ENCODE data around the gene PUS7. TPM values are rescaled to one million over a fixed set of nuclear protein-coding genes. Genes with fewer than 3 reads are reported as not detected.
"Not testable (repeated sequence)": the region's sequence is repeated elsewhere in the genome, so short reads cannot be mapped to it uniquely, and the experiment has no call there.

The PUS7 gene
- total RNA-seq, 1 experiment from 2014 or later = 39.0 TPM

- H3K4me2 ChIP-seq (ENCODE audit: low read length); RAD21 ChIA-PET (ENCODE audit: low non-redundant PET in 1 of 2, low total read pairs in 2 of 2, uncharacterized antibody in 2 of 2, unreplicated experiment in 2 of 2); BruUV-seq (replicated peaks); H4K20me1 ChIP-seq (ENCODE audit: insufficient read depth); intact Hi-C loops (cut with micrococcal nuclease); H3K36me3 ChIP-seq (ENCODE audit: control insufficient read depth in 1 of 2, insufficient read depth in 2 of 2, low read length in 2 of 2); POLR2A ChIA-PET; ATAC-seq; H2AFZ ChIP-seq (ENCODE audit: low read depth, low read length, poor library complexity, severe bottlenecking); H3K4me3 ChIP-seq (replicated peaks in 1 of 2; ENCODE audit: low read depth in 1 of 2, low read length in 2 of 2); H3K9me3 ChIP-seq (ENCODE audit: control insufficient read depth in 1 of 2, insufficient read depth in 1 of 2, low read depth in 1 of 2, low read length in 2 of 2); H3K9me2 ChIP-seq (ENCODE audit: insufficient read depth); DNase-seq (ENCODE audit: low read depth, low spot score); H3K27ac ChIP-seq (ENCODE audit: low read depth, low read length); H3K27me3 ChIP-seq (ENCODE audit: insufficient read depth, low read length); CTCF ChIA-PET; H3K9ac ChIP-seq (ENCODE audit: low read length): not testable (repeated sequence)
- Histone ChIP-seq H3K4me1 (ENCODE audit: control insufficient read depth in 1 of 2, insufficient read depth in 2 of 2, low read length in 2 of 2) (peaks cover 7 to 12% of the 10 kb centered on the region in 2 experiments; a peak in 3 of 4 replicates), H3K79me2 (ENCODE audit: insufficient read depth, low read length) (peaks cover 23% of the 10 kb centered on the region)
These were observed 2.4 kb upstream of the PUS7 start for GRCh38 chr7:105524423-105524822.

DNA sequence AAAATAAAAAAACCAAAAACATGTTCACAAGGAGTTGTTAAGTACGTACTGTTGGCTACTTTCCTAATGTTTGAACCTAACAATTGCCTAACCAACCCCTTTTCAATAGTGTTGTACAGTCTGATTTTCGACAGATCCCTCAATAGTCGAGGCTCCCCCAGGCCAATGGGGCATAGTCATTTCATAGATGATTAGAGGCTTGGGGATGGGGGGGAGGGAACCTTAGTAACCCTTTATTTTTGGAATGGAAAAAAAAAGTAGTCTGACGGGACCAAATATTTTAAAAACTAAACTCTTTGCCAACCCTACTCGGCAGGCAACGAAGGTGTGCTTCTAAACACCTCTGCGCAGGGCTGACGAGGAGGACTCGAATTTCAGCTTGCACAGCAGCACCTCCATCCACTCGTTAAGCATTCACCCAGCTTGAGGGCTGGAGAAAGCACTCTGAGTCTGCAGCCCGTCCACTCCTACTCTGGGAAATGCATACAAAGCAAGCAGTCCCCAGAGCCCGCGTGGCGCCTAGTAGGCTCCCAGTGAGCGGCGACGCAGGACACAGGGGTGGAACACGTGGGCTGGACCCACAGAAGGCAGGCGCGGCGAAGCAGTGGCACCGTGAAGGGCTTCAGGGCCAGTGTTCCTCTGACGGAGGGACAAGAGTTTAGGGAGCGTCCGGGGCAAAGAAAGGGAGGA, 899 bp downstream of the PUS7 start:
- H3K4me1 ChIP-seq (ENCODE audit: control insufficient read depth in 1 of 2, insufficient read depth in 2 of 2, low read length in 2 of 2) = peaks cover 7 to 12% of the 10 kb centered on the region in 2 experiments; a peak in 3 of 4 replicates
- peaks cover 56% of the 10 kb centered on the region for H3K79me2 ChIP-seq (ENCODE audit: insufficient read depth, low read length)
- ChIA-PET CTCF (no interaction called here), POLR2A (no interaction called here), RAD21 (ENCODE audit: low non-redundant PET in 1 of 2, low total read pairs in 2 of 2, uncharacterized antibody in 2 of 2, unreplicated experiment in 2 of 2) (no interaction called here)
- ATAC-seq = peak; percentile 41
- TF ChIP-seq, protein P1, sequence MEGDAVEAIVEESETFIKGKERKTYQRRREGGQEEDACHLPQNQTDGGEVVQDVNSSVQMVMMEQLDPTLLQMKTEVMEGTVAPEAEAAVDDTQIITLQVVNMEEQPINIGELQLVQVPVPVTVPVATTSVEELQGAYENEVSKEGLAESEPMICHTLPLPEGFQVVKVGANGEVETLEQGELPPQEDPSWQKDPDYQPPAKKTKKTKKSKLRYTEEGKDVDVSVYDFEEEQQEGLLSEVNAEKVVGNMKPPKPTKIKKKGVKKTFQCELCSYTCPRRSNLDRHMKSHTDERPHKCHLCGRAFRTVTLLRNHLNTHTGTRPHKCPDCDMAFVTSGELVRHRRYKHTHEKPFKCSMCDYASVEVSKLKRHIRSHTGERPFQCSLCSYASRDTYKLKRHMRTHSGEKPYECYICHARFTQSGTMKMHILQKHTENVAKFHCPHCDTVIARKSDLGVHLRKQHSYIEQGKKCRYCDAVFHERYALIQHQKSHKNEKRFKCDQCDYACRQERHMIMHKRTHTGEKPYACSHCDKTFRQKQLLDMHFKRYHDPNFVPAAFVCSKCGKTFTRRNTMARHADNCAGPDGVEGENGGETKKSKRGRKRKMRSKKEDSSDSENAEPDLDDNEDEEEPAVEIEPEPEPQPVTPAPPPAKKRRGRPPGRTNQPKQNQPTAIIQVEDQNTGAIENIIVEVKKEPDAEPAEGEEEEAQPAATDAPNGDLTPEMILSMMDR (IDR thresholded peaks at IDR 0.05 in 2 of 3, conservative IDR thresholded peaks at IDR 0.05 in 1 of 3; ENCODE audit: borderline replicate concordance in 1 of 3, insufficient read depth in 1 of 3, low read depth in 2 of 3, low read length in 2 of 3) = no peak
- TF ChIP-seq REST (IDR thresholded peaks at IDR 0.05; ENCODE audit: low read depth) (no peak), YY1 (IDR thresholded peaks at IDR 0.05; ENCODE audit: extremely low read depth, insufficient replicate concordance, low read depth, low read length) (no peak), ZNF274 (IDR thresholded peaks at IDR 0.05; ENCODE audit: low read depth, low read length) (no peak), POLR2AphosphoS5 (IDR thresholded peaks at IDR 0.05; ENCODE audit: low read depth, low read length) (no peak), JUND (IDR thresholded peaks at IDR 0.05) (no peak), EGR1 (IDR thresholded peaks at IDR 0.05; ENCODE audit: low read depth) (no peak)
- TF ChIP-seq, protein P2, sequence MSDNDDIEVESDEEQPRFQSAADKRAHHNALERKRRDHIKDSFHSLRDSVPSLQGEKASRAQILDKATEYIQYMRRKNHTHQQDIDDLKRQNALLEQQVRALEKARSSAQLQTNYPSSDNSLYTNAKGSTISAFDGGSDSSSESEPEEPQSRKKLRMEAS (IDR thresholded peaks at IDR 0.05) = peak; percentile 82
- H3K4me3 ChIP-seq (replicated peaks in 1 of 2; ENCODE audit: low read depth in 1 of 2, low read length in 2 of 2) = peak overlapping the region; percentile 77 to 95
- no peaks in the 10 kb centered on the region for H3K9me3 ChIP-seq (ENCODE audit: control insufficient read depth in 1 of 2, insufficient read depth in 1 of 2, low read depth in 1 of 2, low read length in 2 of 2)
- H4K20me1 ChIP-seq (ENCODE audit: insufficient read depth) = peaks cover 6% of the 10 kb centered on the region; the same call in 1 of the 2 replicates
- peaks cover 4 to 7% of the 10 kb centered on the region in 2 experiments; a peak in 2 of 4 replicates for H3K36me3 ChIP-seq (ENCODE audit: control insufficient read depth in 1 of 2, insufficient read depth in 2 of 2, low read length in 2 of 2)
- no TSS peak for BruUV-seq (replicated peaks)
- no peaks in the 10 kb centered on the region for H3K27me3 ChIP-seq (ENCODE audit: insufficient read depth, low read length)
- no peak for DNase-seq (ENCODE audit: low read depth, low spot score)
- no peaks in the 10 kb centered on the region for H3K9me2 ChIP-seq (ENCODE audit: insufficient read depth)
- H3K27ac ChIP-seq (ENCODE audit: low read depth, low read length) = peak overlapping the region; percentile 81
- intact Hi-C loops (cut with micrococcal nuclease) = no loop called here
- H2AFZ ChIP-seq (ENCODE audit: low read depth, low read length, poor library complexity, severe bottlenecking) = no peak overlapping the region
- H3K9ac ChIP-seq (ENCODE audit: low read length) = peak overlapping the region; percentile 96
- peak overlapping the region; percentile 98 for H3K4me2 ChIP-seq (ENCODE audit: low read length)

Data from HCT116 (cell line).